ENCODE data around the gene JARID2.
"Not testable (repeated sequence)": the region's sequence is repeated elsewhere in the genome, so short reads cannot be mapped to it uniquely, and the experiment has no call there.

JARID2 gene

DNA sequence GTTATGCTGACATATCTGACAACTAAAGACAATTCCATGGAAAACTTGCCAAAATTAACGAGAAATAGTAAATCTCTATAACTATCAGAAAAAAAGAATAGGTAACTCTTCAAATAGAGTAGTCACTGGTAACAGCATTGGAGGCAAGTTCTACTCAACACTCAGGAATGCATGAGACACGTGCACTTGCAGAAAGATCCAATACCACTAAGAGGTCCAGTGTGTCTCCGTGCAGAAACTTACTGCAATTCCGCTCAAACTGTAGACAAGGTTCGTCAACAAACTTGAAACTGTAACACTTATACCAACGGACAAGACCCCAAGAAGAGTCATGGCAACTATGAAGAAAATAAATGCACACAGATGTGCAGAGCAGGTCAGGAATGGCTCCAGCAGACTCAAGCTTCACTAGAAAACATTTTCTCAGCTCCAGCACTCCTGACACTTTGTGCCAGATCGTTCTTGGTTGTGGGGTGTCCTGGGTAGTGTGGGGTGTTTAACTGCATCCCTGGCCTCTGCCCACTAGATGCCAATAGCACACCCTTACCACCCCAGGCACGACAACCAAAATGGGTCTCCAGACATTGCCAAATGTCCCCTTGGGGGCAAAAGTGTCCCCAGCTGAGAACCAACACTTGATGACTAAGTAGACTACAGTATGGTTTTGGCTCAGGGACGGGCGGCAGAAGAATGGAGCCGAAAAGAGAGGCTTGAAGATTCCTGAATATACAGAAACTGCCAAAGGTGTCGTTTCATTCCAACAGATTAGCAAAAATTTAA, 282.2 kb downstream of the JARID2 start:
- Mint-ChIP-seq H3K27me3 (no peaks in the 10 kb centered on the region), H3K4me3 (no peak overlapping the region), H3K4me1 (peaks cover 11% of the 10 kb centered on the region), H3K9me3 (peaks cover 7% of the 10 kb centered on the region), H3K36me3 (ENCODE audit: low read depth) (peaks cover 55% of the 10 kb centered on the region), H3K27ac (no peak overlapping the region)
- no peak for ATAC-seq
- no peak for DNase-seq

DNA sequence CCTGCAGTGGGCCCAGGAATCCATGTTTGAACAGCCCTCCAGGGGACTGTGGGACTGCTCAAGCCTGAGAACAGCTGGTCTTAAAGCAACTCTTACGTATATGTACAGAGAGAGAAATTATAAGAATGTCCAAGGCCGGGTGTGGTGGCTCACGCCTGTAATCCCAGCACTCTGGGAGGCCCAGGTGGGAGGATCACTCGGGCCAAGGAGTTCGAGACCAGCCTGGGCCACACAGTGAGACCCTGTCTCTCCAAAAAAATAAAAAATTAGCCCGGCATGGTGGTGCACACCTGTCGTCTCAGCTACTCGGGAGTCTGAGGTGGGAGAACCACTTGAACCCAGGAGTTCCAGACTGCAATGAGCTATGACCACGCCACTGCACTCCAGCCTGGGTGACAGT, 283.0 kb downstream of the JARID2 start:
- H3K9me3 Mint-ChIP-seq = peaks cover 7% of the 10 kb centered on the region
- H3K36me3 Mint-ChIP-seq (ENCODE audit: low read depth) = peaks cover 47% of the 10 kb centered on the region
- no peaks in the 10 kb centered on the region for H3K27me3 Mint-ChIP-seq
- H3K4me1 Mint-ChIP-seq = peaks cover 11% of the 10 kb centered on the region
- H3K27ac Mint-ChIP-seq = no peak overlapping the region
- DNase-seq (no peak), ATAC-seq (no peak)
- H3K4me3 Mint-ChIP-seq = no peak overlapping the region

DNA sequence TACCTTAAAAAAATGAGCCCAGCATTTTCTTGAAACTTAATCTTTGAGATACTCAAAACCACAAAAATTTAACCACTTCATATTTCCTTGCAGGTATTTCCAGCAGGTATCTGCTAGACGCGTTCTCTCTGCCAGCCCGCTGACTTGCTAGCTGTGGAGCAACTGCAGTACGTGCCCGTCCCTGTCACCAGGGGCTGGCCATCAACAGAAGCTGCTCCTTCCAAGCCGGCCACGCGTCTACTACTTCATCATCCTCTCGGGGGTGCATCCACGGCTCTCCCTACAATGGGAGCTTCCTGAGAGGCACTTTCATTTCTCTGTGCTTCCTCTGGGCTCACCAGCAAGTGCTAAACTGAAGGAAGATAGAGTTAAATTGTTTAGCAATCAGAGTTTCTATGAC, 284.5 kb downstream of the JARID2 start:
- H3K4me3 Mint-ChIP-seq = no peak overlapping the region
- H3K36me3 Mint-ChIP-seq (ENCODE audit: low read depth) = peaks cover 41% of the 10 kb centered on the region
- no peaks in the 10 kb centered on the region for H3K27me3 Mint-ChIP-seq
- ATAC-seq = no peak
- DNase-seq = no peak
- H3K27ac Mint-ChIP-seq = peak overlapping the region; percentile 13
- peaks cover 9% of the 10 kb centered on the region for H3K4me1 Mint-ChIP-seq
- peaks cover 7% of the 10 kb centered on the region for H3K9me3 Mint-ChIP-seq

DNA sequence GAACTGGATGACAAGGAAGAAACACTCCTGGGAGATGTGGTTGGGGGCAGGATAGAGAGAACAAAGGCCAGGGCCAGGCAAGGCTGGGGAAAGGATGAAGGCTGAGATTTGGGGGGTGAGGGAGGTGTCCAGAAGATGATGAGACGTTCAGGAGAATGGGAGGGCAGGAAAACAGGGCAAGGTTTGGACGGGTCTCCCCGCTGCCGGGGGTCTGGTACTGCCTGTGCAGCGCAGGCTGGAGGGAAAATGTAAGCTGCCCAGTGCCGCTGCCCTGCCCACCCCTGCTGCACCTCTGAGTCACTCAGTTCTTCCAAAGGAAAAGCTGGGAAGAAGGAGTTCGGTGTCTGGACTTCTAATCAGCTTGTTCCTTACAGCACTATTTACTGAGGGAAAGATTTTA, 286.1 kb downstream of the JARID2 start:
- no peaks in the 10 kb centered on the region for H3K27me3 Mint-ChIP-seq
- no peak for ATAC-seq

DNA sequence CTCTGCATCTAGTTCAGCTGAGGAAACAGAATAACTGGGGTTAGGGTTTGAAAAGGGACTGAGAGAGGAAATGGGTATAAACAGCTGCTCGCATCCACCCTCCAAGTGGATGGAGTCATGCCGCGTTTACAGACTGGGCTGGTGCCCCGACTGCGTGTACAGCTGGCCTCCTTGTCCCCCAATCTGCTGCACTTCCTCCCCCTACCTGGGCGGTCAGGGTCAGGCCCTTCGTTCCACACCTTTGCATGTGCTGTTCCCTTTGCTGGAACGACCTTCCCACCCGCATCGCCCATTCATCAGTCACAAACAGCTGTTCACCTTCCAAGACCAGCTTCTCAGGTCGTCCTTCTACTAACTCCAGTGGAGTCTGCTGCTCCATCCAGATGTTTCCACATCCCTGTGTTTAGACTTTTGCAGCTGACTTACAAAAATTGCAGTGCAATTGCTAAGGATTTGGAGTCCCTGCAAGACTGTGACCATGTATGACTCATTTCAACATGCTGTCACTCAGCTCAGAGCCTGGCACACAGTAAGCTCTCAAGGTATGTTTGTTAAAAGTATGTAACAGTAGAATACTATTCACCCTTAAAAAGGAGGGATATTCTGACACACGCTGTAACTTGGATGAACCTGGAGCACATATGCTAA, 287.6 kb downstream of the JARID2 start:
- no peak overlapping the region for H3K27ac Mint-ChIP-seq
- DNase-seq (no peak), ATAC-seq (no peak)
- H3K27me3 Mint-ChIP-seq = no peaks in the 10 kb centered on the region
- no peaks in the 10 kb centered on the region for H3K4me1 Mint-ChIP-seq
- H3K36me3 Mint-ChIP-seq (ENCODE audit: low read depth) = peaks cover 17% of the 10 kb centered on the region
- no peak overlapping the region for H3K4me3 Mint-ChIP-seq
- no peaks in the 10 kb centered on the region for H3K9me3 Mint-ChIP-seq

More for the DNA sequence above, 286.1 kb downstream of the JARID2 start:
- Mint-ChIP-seq H3K27ac (no peak overlapping the region), H3K4me3 (no peak overlapping the region), H3K36me3 (ENCODE audit: low read depth) (peaks cover 27% of the 10 kb centered on the region), H3K9me3 (no peaks in the 10 kb centered on the region), H3K4me1 (no peaks in the 10 kb centered on the region)
- no peak for DNase-seq

DNA sequence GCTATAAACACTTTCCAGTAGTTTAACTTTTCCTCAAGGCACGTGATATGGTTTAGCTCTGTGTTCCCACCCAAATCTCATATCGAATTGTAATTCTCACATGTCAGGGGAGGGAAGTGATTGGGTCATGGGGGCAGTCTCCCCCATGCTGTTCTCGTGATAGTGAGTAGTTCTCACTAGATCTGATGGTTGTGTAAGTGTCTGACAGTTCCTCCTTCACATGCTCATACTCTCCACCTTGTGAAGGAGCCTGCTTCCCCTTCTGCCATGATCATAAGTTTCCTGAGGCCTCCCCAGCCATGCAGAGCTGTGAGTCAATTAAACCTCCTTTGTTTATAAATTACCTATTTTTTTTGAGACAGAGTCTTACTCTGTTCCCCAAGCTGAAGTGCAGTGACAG, 289.1 kb downstream of the JARID2 start:
- Mint-ChIP-seq H3K4me3 (no peak overlapping the region), H3K27ac (no peak overlapping the region), H3K27me3 (no peaks in the 10 kb centered on the region), H3K36me3 (ENCODE audit: low read depth) (peaks cover 9% of the 10 kb centered on the region), H3K9me3 (no peaks in the 10 kb centered on the region), H3K4me1 (no peaks in the 10 kb centered on the region)
- peak; percentile 48 for ATAC-seq
- DNase-seq = no peak

DNA sequence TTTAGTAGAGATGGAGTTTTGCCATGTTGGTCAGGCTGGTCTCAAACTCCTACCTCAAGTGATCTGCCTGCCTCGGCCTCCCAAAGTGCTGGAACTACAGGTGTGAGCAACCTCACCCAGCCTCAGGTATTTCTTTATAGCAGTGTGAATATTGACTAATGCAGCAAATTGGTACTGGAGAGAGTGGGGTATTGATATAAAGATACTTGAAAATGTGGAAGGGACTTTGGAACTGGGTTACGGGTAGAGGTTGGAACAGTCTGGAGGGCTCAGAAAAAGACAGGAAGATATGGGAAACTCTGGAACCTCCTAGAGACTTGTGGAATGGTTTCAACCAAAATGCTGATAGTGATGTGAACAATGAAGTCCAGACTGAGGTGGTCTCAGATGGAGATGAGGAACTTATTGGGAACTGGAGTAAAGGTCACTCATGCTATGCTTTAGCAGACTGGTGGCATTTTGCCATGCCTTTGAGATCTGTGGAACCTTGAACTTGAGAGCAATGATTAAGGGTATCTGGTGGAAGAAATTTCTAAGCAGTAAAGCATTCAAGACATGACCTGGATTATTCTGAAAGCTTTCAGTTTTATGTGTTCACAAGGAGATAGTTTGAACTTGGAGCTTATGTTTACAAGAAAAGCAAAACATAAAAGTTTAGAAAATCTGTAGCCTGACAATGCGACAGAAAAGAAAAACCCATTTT, 289.8 kb downstream of the JARID2 start:
- Mint-ChIP-seq H3K36me3 (ENCODE audit: low read depth) (peaks cover 5% of the 10 kb centered on the region), H3K27ac (no peak overlapping the region), H3K4me3 (no peak overlapping the region), H3K27me3 (no peaks in the 10 kb centered on the region), H3K9me3 (no peaks in the 10 kb centered on the region), H3K4me1 (no peaks in the 10 kb centered on the region)
- DNase-seq = no peak
- no peak for ATAC-seq

DNA sequence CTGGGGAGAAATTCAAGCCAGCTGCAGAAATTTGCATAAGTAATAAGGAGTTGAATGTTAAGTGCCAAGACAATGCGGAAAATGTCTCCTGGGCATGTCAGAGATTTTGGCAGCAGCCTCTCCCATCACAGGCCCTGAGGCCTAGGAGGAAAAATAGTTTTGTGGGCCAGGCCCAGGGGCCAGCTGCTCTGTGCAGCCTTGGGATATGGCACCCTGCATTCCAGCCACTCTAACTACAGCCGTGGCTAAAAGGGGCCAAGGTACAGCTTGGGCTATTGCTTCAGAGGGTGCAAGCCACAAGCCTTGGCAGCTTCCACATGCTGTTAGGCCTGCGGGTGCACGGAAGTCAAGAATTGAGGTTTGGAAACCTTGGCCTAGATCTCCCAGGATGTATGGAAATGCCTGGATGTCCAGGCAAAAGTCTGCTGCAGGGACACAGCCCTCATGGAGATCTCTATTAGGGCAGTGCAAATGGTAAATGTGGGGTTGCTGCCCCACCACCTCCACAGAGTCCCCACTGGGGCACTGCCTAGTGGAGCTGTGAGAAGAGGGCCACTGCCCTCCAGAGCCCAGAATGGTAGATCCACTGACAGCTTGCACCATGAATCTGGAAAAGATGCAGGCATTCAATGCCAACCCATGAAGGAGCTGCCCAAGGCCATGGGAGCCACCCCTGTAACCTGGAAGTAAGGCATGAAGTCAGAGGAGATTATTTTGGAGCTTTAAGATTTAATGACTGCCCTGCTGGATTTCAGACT, 290.5 kb downstream of the JARID2 start:
- H3K4me1 Mint-ChIP-seq = no peaks in the 10 kb centered on the region
- no peak overlapping the region for H3K27ac Mint-ChIP-seq
- H3K9me3 Mint-ChIP-seq = no peaks in the 10 kb centered on the region
- peaks cover 3% of the 10 kb centered on the region for H3K36me3 Mint-ChIP-seq (ENCODE audit: low read depth)
- H3K27me3 Mint-ChIP-seq = no peaks in the 10 kb centered on the region
- no peak for ATAC-seq
- no peak for DNase-seq
- H3K4me3 Mint-ChIP-seq = no peak overlapping the region

DNA sequence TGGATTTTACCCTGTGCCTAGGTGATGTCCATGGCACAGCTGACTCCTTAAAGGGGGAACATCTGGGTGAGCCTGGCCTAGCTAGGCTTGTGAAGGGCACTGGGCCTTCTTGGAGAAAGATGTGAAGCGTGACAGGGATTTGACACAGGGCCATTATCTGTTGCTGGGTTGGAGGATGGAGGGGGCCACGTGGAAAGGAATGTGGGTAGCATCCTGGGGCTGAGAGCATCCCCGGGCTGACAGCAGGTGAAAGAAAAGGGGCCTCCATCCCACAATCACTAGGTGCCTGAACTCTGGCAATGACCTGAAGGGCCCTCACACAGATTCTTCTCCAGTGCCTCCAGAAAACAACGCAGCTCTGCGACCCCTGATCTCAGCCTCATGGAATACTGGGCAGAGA, 292.2 kb downstream of the JARID2 start:
- Mint-ChIP-seq H3K4me3 (no peak overlapping the region), H3K27ac (no peak overlapping the region), H3K4me1 (no peaks in the 10 kb centered on the region), H3K9me3 (no peaks in the 10 kb centered on the region), H3K36me3 (ENCODE audit: low read depth) (no peaks in the 10 kb centered on the region), H3K27me3 (no peaks in the 10 kb centered on the region)
- DNase-seq (no peak), ATAC-seq (no peak)

DNA sequence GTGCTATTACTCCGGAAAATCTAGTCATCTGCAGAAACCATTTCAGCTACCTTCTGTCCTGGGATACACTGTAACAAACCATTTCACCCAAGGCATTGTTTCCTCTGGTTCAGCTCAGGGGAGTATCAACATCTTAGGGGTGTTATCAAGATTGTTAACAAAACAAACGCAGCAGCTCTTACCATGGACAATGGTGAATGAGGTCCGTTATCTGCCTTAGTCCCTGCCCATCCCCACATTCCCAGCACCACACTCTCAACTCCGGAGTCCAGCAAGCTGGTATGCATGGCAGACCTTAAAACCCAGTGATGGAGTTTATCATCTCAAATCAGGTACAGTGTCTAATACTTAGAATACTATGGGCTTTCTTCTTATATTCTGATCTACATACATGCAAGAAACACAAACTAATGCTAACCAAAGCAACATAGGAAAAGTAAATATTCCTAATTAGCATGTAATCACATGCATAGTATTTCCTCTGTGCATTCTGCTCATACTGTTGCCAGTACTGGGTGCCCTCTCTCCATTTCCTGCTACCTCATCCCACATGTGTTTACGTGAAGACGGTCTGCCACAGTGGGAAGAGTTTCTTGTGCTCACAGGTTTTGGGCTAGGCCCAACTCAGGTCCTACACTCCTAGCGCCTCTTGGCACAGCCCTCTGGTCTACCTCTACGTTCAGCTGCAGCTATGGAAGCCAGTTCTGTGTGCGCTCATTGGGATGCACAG, 293.1 kb downstream of the JARID2 start:
- Mint-ChIP-seq H3K4me1 (peaks cover 1% of the 10 kb centered on the region), H3K27ac (no peak overlapping the region), H3K27me3 (no peaks in the 10 kb centered on the region), H3K4me3 (no peak overlapping the region), H3K9me3 (peaks cover 6% of the 10 kb centered on the region), H3K36me3 (ENCODE audit: low read depth) (peaks cover 6% of the 10 kb centered on the region)
- DNase-seq (no peak), ATAC-seq (no peak)

DNA sequence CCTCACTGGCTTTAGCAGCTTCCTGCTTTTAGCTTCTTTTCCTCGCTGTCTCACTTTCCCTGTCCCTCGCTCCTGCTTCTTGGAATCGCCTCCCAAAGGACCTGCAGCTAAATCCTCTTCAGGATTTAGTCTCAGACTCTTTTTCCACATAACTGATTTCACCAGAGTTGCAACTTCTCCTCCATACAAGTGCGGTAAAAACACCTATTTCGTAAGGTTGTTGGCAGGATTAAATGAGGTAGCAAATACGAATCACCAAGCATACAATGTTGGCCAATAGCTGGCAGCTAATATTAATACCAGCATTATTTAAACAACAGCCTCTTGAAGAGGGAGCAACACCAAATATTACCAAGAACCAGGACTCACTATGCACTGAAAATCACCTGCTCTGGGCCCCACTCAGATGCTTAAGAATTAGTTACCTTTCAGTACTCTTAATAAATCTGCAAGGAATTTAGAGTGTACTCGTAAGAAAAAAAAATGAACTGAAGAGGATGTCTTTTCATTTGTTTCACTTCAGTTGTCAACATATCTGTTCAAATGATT, 293.9 kb downstream of the JARID2 start:
- H3K9me3 Mint-ChIP-seq = peaks cover 14% of the 10 kb centered on the region
- peaks cover 12% of the 10 kb centered on the region for H3K36me3 Mint-ChIP-seq (ENCODE audit: low read depth)
- no peak for DNase-seq
- ATAC-seq = no peak
- no peak overlapping the region for H3K27ac Mint-ChIP-seq
- no peaks in the 10 kb centered on the region for H3K27me3 Mint-ChIP-seq
- no peak overlapping the region for H3K4me3 Mint-ChIP-seq
- H3K4me1 Mint-ChIP-seq = peaks cover 1% of the 10 kb centered on the region

DNA sequence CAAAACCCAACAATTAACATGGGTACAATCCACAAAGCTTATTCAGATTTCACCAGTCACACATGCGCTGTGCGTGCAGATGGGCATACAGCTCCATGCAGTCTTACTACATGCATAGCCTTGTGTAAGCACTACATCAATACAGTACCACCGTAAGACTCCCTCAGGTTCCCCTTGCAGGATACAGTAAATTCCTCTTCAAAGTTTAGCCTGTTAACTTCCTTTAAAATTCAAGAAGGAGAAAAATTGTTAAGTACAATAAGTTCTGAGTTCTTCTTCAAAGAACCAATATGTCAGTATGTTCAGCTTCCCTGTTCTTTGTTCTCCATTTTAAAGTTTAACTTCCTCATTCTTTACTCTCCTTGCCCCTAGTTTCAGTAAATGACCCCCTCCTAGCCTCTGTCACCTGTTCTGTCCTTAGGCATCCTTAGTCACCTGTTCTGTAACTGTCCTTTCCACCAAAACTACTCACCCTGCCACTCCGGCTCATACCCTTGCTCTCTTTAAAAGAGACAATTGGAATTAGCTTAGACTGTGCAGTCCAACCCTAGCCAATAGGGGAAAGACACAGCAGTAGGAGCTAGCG, 297.6 kb downstream of the JARID2 start:
- H3K4me3 Mint-ChIP-seq, H3K27ac Mint-ChIP-seq, ATAC-seq: not testable (repeated sequence)

DNA sequence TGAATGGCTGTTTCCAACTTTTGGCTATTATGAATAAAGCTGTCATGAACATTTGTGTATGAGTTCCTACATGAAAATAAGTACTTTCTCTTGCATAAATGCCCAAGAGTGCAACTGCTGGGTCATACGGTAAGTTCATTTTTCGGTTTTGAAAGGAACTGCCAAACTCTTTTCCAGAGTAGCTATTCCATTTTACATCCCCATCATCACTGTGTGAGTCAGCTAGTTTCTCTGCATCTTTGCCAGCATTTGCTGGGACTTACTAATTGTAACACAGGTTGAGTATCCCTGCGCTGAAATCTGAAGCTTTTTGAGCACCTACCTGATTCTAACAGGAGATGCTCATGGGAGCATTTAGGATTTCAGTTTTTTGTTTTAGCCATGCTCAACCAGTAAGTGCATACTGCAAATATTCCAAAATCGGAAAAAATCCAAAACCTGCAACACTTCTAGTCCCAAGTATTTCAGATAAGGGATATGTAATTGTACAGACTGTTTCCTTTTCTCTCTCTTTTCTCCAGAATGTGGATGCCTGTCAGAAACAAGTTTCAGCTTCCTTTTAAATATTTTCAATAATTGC, 298.5 kb downstream of the JARID2 start:
- Mint-ChIP-seq H3K27ac (no peak overlapping the region), H3K9me3 (peaks cover 20% of the 10 kb centered on the region), H3K27me3 (no peaks in the 10 kb centered on the region), H3K36me3 (ENCODE audit: low read depth) (peaks cover 15% of the 10 kb centered on the region), H3K4me3 (no peak overlapping the region), H3K4me1 (peaks cover 1% of the 10 kb centered on the region)
- ATAC-seq (no peak), DNase-seq (no peak)

More for the DNA sequence above, 297.6 kb downstream of the JARID2 start:
- H3K4me1 Mint-ChIP-seq, DNase-seq, H3K27me3 Mint-ChIP-seq: not testable (repeated sequence)
- Mint-ChIP-seq H3K9me3 (peaks cover 20% of the 10 kb centered on the region), H3K36me3 (ENCODE audit: low read depth) (peaks cover 15% of the 10 kb centered on the region)

Measured in activated naive CD8-positive, alpha-beta T cell treated with anti-CD3 and anti-CD28 coated beads, Interleukin-2, amount 50 U/mL, for 24 hours (primary cell).